Esophagus mucosa (tissue), 1 donor: ENCODE data around the gene NELFCD. TPM values are rescaled to one million over a fixed set of nuclear protein-coding genes. Genes with fewer than 3 reads are reported as not detected.
A peak's percentile ranks its signal among the peaks of the same experiment; 100 is the strongest.

ENCODE experiments used
- ATAC-seq: fragments of 200-7000 bp; cut with Tn5 transposase; one replicate; pipeline ENCODE4 v1.9.1; 2020
- total RNA-seq: library from RNA; stranded (reverse); gene quantifications from one replicate; pipeline ENCODE4 v1.2.4, GENCODE V29; 2023
- donor health status: DM: yes; HTN: yes; CAD: no.

NELFCD gene
- total RNA-seq, 1 donor from 2014 or later: 35.8 TPM

GRCh38 chr20:58994390-58995159, 13.5 kb downstream of the NELFCD start:
- ATAC-seq: no peak

GRCh38 chr20:58995461-58996225, 14.6 kb downstream of the NELFCD start:
- ATAC-seq: no peak

GRCh38 chr20:58996226-58996611, 15.2 kb downstream of the NELFCD start:
- ATAC-seq: no peak

GRCh38 chr20:58997141-58997770, 16.2 kb downstream of the NELFCD start:
- ATAC-seq: no peak

GRCh38 chr20:58998656-58999055, 17.6 kb downstream of the NELFCD start:
- ATAC-seq: no peak

- no peak for ATAC-seq
Measured at GRCh38 chr20:59000326-59000725, 19.3 kb downstream of the NELFCD start.

GRCh38 chr20:59001068-59001448, 20.0 kb downstream of the NELFCD start:
- ATAC-seq: no peak

- no peak for ATAC-seq
Measured at GRCh38 chr20:59001449-59002171, 20.6 kb downstream of the NELFCD start.

GRCh38 chr20:59002388-59002787, 21.3 kb downstream of the NELFCD start:
- no peak for ATAC-seq

- ATAC-seq: no peak
Measured at GRCh38 chr20:59002874-59003399, 21.9 kb downstream of the NELFCD start.

- ATAC-seq: no peak
Measured at GRCh38 chr20:59003836-59004492, 22.9 kb downstream of the NELFCD start.

- ATAC-seq: no peak
Measured at GRCh38 chr20:59004493-59004762, 23.4 kb downstream of the NELFCD start.

- peak; percentile 49 for ATAC-seq
Measured at GRCh38 chr20:59004763-59005522, 23.9 kb downstream of the NELFCD start.

GRCh38 chr20:59005523-59006166, 24.6 kb downstream of the NELFCD start:
- no peak for ATAC-seq

GRCh38 chr20:59006167-59006863, 25.3 kb downstream of the NELFCD start:
- peak; percentile 2 for ATAC-seq

GRCh38 chr20:59006864-59007664, 26.0 kb downstream of the NELFCD start, which contains the start of gene CTSZ:
Gene CTSZ (minus strand): TSS chr20:59007254. CDS start chr20:59007128, 126 bp downstream.
- ATAC-seq: peak; percentile 57

- peak; percentile 6 for ATAC-seq
Measured at GRCh38 chr20:59007665-59008511, 26.8 kb downstream of the NELFCD start.

- no peak for ATAC-seq
Measured at GRCh38 chr20:59008715-59009336, 27.8 kb downstream of the NELFCD start.
